H9 (cell line): ENCODE data around the gene ARFIP1. TPM values are rescaled to one million over a fixed set of nuclear protein-coding genes. Genes with fewer than 3 reads are reported as not detected.

Experiments
- DNase-seq: peaks from one replicate; pipeline ENCODE4 v3.0.0-alpha.2; 2017
- H2AFZ ChIP-seq: one replicate; pipeline ENCODE4 v1.6.1; 2013; ENCODE audit warnings: mild to moderate bottlenecking, low read length, control low read depth, moderate library complexity
- H2AK5ac ChIP-seq: 2 replicates; pipeline ENCODE4 v1.6.1; 2013; ENCODE audit warnings: low read length, control low read depth, mixed read lengths; ENCODE audit not compliant: insufficient read length
- H2BK120ac ChIP-seq: one replicate; pipeline ENCODE4 v1.6.1; 2013; ENCODE audit warnings: low read depth, mild to moderate bottlenecking, low read length, control low read depth, inconsistent platforms; ENCODE audit not compliant: poor library complexity, severe bottlenecking
- H2BK12ac ChIP-seq: 2 replicates; pipeline ENCODE4 v1.6.1; 2013; ENCODE audit warnings: low read length, control low read depth, mixed read lengths, low read depth; ENCODE audit not compliant: insufficient read length
- H2BK15ac ChIP-seq: 2 replicates; pipeline ENCODE4 v1.6.1; 2013; ENCODE audit warnings: low read depth, low read length, control low read depth
- H2BK20ac ChIP-seq: one replicate; pipeline ENCODE4 v1.6.1; 2013; ENCODE audit warnings: low read depth, mild to moderate bottlenecking, low read length, control low read depth, inconsistent platforms; ENCODE audit not compliant: poor library complexity, severe bottlenecking
- H2BK5ac ChIP-seq: 2 replicates; pipeline ENCODE4 v1.6.1; 2013; ENCODE audit warnings: low read length, control low read depth, mixed read lengths; ENCODE audit not compliant: insufficient read length
- H3K14ac ChIP-seq: 2 replicates; pipeline ENCODE4 v1.6.1; 2013; ENCODE audit warnings: low read length, control low read depth; ENCODE audit not compliant: insufficient read depth
- H3K18ac ChIP-seq: 2 replicates; pipeline ENCODE4 v1.6.1; 2013; ENCODE audit warnings: low read depth, mild to moderate bottlenecking, mixed read lengths, low read length, control low read depth; ENCODE audit not compliant: insufficient read length
- H3K23ac ChIP-seq: 2 replicates; pipeline ENCODE4 v1.6.1; 2013; ENCODE audit warnings: low read length, control low read depth, mixed read lengths, low read depth; ENCODE audit not compliant: insufficient read length
- H3K23me2 ChIP-seq: 2 replicates; pipeline ENCODE4 v1.6.1; 2013; ENCODE audit warnings: low read depth, mild to moderate bottlenecking, mixed read lengths, low read length, control low read depth; ENCODE audit not compliant: insufficient read length, poor library complexity, severe bottlenecking
- H3K27ac ChIP-seq: 2 replicates; pipeline ENCODE4 v1.5.1; 2013; ENCODE audit warnings: low read length, control low read depth, mixed read lengths, low read depth; ENCODE audit not compliant: insufficient read length
- H3K27me3 ChIP-seq: 2 replicates; pipeline ENCODE4 v1.6.1; 2013; ENCODE audit warnings: low read length, control low read depth, inconsistent platforms; ENCODE audit not compliant: insufficient read depth
- H3K4ac ChIP-seq: 2 replicates; pipeline ENCODE4 v1.6.1; 2013; ENCODE audit warnings: low read depth, mild to moderate bottlenecking, control low read depth, inconsistent platforms, low read length, moderate library complexity
- H3K4me1 ChIP-seq: 2 replicates; pipeline ENCODE4 v1.6.1; 2013; ENCODE audit warnings: low read length, control low read depth, inconsistent platforms; ENCODE audit not compliant: insufficient read depth
- H3K4me2 ChIP-seq: 2 replicates; pipeline ENCODE4 v1.6.1; 2013; ENCODE audit warnings: low read length, control low read depth, mixed read lengths; ENCODE audit not compliant: insufficient read length, insufficient read depth
- H3K56ac ChIP-seq: 2 replicates; pipeline ENCODE4 v1.6.1; 2013; ENCODE audit warnings: low read depth, mild to moderate bottlenecking, mixed read lengths, low read length, control low read depth; ENCODE audit not compliant: insufficient read length
- H3K79me1 ChIP-seq: 2 replicates; pipeline ENCODE4 v1.6.1; 2013; ENCODE audit warnings: low read depth, mild to moderate bottlenecking, moderate library complexity, low read length, control low read depth, inconsistent platforms; ENCODE audit not compliant: insufficient read depth, poor library complexity, severe bottlenecking
- H3K79me2 ChIP-seq: 2 replicates; pipeline ENCODE4 v1.6.1; 2013; ENCODE audit warnings: low read length, control low read depth, inconsistent platforms; ENCODE audit not compliant: insufficient read depth
- H3K9ac ChIP-seq: 2 replicates; pipeline ENCODE4 v1.6.1; 2013; ENCODE audit warnings: low read length, control low read depth, mixed read lengths; ENCODE audit not compliant: insufficient read length; ENCODE audit errors: extremely low read depth
- H3K9me3 ChIP-seq: one replicate; pipeline ENCODE4 v1.6.1; 2013; ENCODE audit warnings: low read depth, low read length, inconsistent platforms; ENCODE audit not compliant: control insufficient read depth
- H3T11ph ChIP-seq: one replicate; pipeline ENCODE4 v1.6.1; 2013; ENCODE audit warnings: mild to moderate bottlenecking, low read length, control low read depth, inconsistent platforms
- H4K20me1 ChIP-seq: one replicate; pipeline ENCODE4 v1.6.1; 2013; ENCODE audit not compliant: control insufficient read depth, insufficient read length, insufficient read depth
- H4K5ac ChIP-seq: 2 replicates; pipeline ENCODE4 v1.6.1; 2013; ENCODE audit warnings: low read depth, mild to moderate bottlenecking, mixed read lengths, low read length, control low read depth; ENCODE audit not compliant: insufficient read length
- H4K8ac ChIP-seq: replicated peaks from 2 replicates; pipeline ENCODE4 v1.6.1; 2013; ENCODE audit warnings: low read length, control low read depth, mixed read lengths, low read depth; ENCODE audit not compliant: insufficient read length
- H4K91ac ChIP-seq: 2 replicates; pipeline ENCODE4 v1.6.1; 2013; ENCODE audit warnings: low read depth, mild to moderate bottlenecking, moderate library complexity, mixed read lengths, low read length, control low read depth; ENCODE audit not compliant: insufficient read length
- H3K27ac Mint-ChIP-seq, 3 experiments: 2 replicates in 2 of 3; 3 replicates in 1 of 3; pipeline ENCODE4 v1.8.0; 2020 to 2021; ENCODE audit warnings: mixed read lengths in 3 of 3, mild to moderate bottlenecking in 1 of 3, moderate library complexity in 1 of 3
- H3K27me3 Mint-ChIP-seq: 2 replicates; pipeline ENCODE4 v1.8.0; 2021; ENCODE audit warnings: low read depth, mild to moderate bottlenecking, moderate library complexity, mixed read lengths
- H3K36me3 Mint-ChIP-seq, 3 experiments: 2 replicates in 2 of 3; 3 replicates in 1 of 3; pipeline ENCODE4 v1.8.0; 2020 to 2021; ENCODE audit warnings: low read depth in 3 of 3, mixed read lengths in 3 of 3; ENCODE audit not compliant: insufficient read depth in 1 of 3
- H3K4me1 Mint-ChIP-seq, 2 experiments: 2 replicates each; pipeline ENCODE4 v1.8.0; 2020; ENCODE audit warnings: mixed read lengths in 2 of 2
- H3K4me3 Mint-ChIP-seq, 2 experiments: 2 replicates in 1 of 2; 3 replicates in 1 of 2; pipeline ENCODE4 v1.8.0; 2020 to 2021; ENCODE audit warnings: mild to moderate bottlenecking in 2 of 2, mixed read lengths in 2 of 2, moderate library complexity in 1 of 2
- H3K9me3 Mint-ChIP-seq, 2 experiments: 2 replicates in 1 of 2; 3 replicates in 1 of 2; pipeline ENCODE4 v1.8.0; 2020; ENCODE audit warnings: mild to moderate bottlenecking in 2 of 2, mixed read lengths in 2 of 2, moderate library complexity in 1 of 2
- CTCF ChIP-seq: fragments of 200-600 bp; sonication (generic); conservative IDR thresholded peaks from 3 replicates; pipeline ENCODE4 v1.8.0; 2021; ENCODE audit warnings: antibody characterized with exemption, mild to moderate bottlenecking
- WGBS: extraction: QIAGEN DNeasy Blood & Tissue Kit; methylation state at CpG from one replicate; pipeline ENCODE4 v1.1.7; 2013; ENCODE audit warnings: missing lambda C conversion rate, low lambda C conversion rate, mixed read lengths; ENCODE audit not compliant: insufficient read length; ENCODE audit errors: extremely low coverage; 5-methylcytosine and 5-hydroxymethylcytosine counted together
- total RNA-seq: library from RNA; stranded (reverse); gene quantifications from 2 replicates; pipeline ENCODE4 v1.2.1, GENCODE V29; 2021

Gene ARFIP1
- total RNA-seq, 1 experiment from 2014 or later: 30.8 TPM

- Histone ChIP-seq H3K23me2 (peaks cover 2% of the 10 kb centered on the region), H3K4ac (no peak overlapping the region), H3K56ac (no peak overlapping the region), H4K5ac (no peak overlapping the region), H3K27ac (no peak overlapping the region), H4K20me1 (no peaks in the 10 kb centered on the region), H3K18ac (no peak overlapping the region), H3K9me3 (no peaks in the 10 kb centered on the region), H3K27me3 (no peaks in the 10 kb centered on the region), H2BK20ac (no peak overlapping the region), H3T11ph (no peak overlapping the region), H3K4me1 (peaks cover 10% of the 10 kb centered on the region; the same call in 1 of the 2 replicates), H2BK120ac (no peak overlapping the region), H3K79me2 (peaks cover 3% of the 10 kb centered on the region), H2BK12ac (no peak overlapping the region), H3K14ac (no peak overlapping the region), H2BK15ac (no peak overlapping the region), H3K23ac (no peak overlapping the region), H2AFZ (no peak overlapping the region), H2BK5ac (no peak overlapping the region), H4K91ac (no peak overlapping the region), H2AK5ac (no peak overlapping the region), H3K9ac (no peak overlapping the region), H4K8ac (no peak overlapping the region), H3K4me2 (no peak overlapping the region), H3K79me1 (peaks cover 5% of the 10 kb centered on the region)
- WGBS: no CpG with 5 or more reads among the region's 1 CpG
- H3K4me3 Mint-ChIP-seq: no peak overlapping the region
- peaks cover 35 to 37% of the 10 kb centered on the region in 2 experiments for H3K4me1 Mint-ChIP-seq
- no peak for TF ChIP-seq CTCF
- H3K36me3 Mint-ChIP-seq: peaks cover 11 to 53% (median 24%) of the 10 kb centered on the region in 3 experiments
- H3K27me3 Mint-ChIP-seq: no peaks in the 10 kb centered on the region
- H3K27ac Mint-ChIP-seq: no peak overlapping the region
- no peaks in the 10 kb centered on the region for H3K9me3 Mint-ChIP-seq
- DNase-seq: no peak
Measured at GRCh38 chr4:152954741-152955140, 175.0 kb downstream of the ARFIP1 start.
